Common myeloid progenitor, CD34-positive (primary cell): ENCODE data around the gene PRKCH.

Source experiments
- CTCF ChIA-PET: fragments of 350-600 bp; sonication (Branson Sonifier 250); formaldehyde crosslinking; loops from one replicate; lab custom pipeline; 2021; ENCODE audit warnings: antibody characterized with exemption; lab: Charles Lee
- POLR2A ChIA-PET: fragments of 350-600 bp; sonication (Branson Sonifier 250); formaldehyde crosslinking; loops from one replicate; lab custom pipeline; 2021; ENCODE audit warnings: antibody characterized with exemption; lab: Charles Lee
- DNase-seq, 3 donors: peaks; one replicate each; pipeline versions ENCODE4 v3.0.0 to v3.0.0-alpha.2; 2013
- H3K27ac ChIP-seq, 2 experiments: 1 replicate in 1 of 2; 2 replicates in 1 of 2; pipeline ENCODE4 v1.7.0; 2013; ENCODE audit warnings: inconsistent platforms in 2 of 2, low read length in 2 of 2, mild to moderate bottlenecking in 2 of 2, low read depth in 1 of 2, moderate library complexity in 1 of 2; ENCODE audit not compliant: severe bottlenecking in 2 of 2, insufficient read depth in 1 of 2, poor library complexity in 1 of 2
- H3K27me3 ChIP-seq, 5 experiments: replicated peaks in 2 of 5; 1 replicate in 3 of 5; 2 replicates in 2 of 5; pipeline versions ENCODE4 v1.6.1 to v1.7.0; 2013; ENCODE audit warnings: low read length in 4 of 5, mild to moderate bottlenecking in 2 of 5, moderate library complexity in 2 of 5, inconsistent platforms in 1 of 5; ENCODE audit not compliant: insufficient read depth in 5 of 5, control insufficient read depth in 4 of 5
- H3K36me3 ChIP-seq, 4 experiments: 1 replicate in 2 of 4; 2 replicates in 2 of 4; pipeline versions ENCODE4 v1.6.1 to v1.7.0; 2013; ENCODE audit warnings: low read length in 3 of 4, control low read depth in 1 of 4, mild to moderate bottlenecking in 1 of 4; ENCODE audit not compliant: control insufficient read depth in 4 of 4, insufficient read depth in 4 of 4
- H3K4me1 ChIP-seq, 4 experiments: 1 replicate in 3 of 4; 2 replicates in 1 of 4; pipeline versions ENCODE4 v1.6.1 to v1.7.1; 2013; ENCODE audit warnings: low read length in 3 of 4, mild to moderate bottlenecking in 3 of 4, control low read depth in 1 of 4, inconsistent platforms in 1 of 4, moderate library complexity in 1 of 4; ENCODE audit not compliant: control insufficient read depth in 4 of 4, insufficient read depth in 4 of 4; ENCODE audit errors: control extremely low read depth in 1 of 4
- H3K4me3 ChIP-seq, 7 experiments: 1 replicate in 4 of 7; 2 replicates in 3 of 7; pipeline versions ENCODE4 v1.5.1 to v1.7.0; 2013; ENCODE audit warnings: mild to moderate bottlenecking in 7 of 7, low read length in 6 of 7, moderate library complexity in 6 of 7, inconsistent platforms in 2 of 7, low read depth in 2 of 7, control low read depth in 1 of 7; ENCODE audit not compliant: insufficient read depth in 4 of 7, control insufficient read depth in 1 of 7; ENCODE audit errors: extremely low read depth in 1 of 7
- H3K9me3 ChIP-seq, 5 experiments: 1 replicate in 4 of 5; 2 replicates in 1 of 5; pipeline versions ENCODE4 v1.6.1 to v1.7.1; 2013; ENCODE audit warnings: low read length in 4 of 5, mild to moderate bottlenecking in 2 of 5, inconsistent platforms in 1 of 5, low read depth in 1 of 5, moderate library complexity in 1 of 5; ENCODE audit not compliant: control insufficient read depth in 4 of 5, insufficient read depth in 2 of 5; ENCODE audit errors: control extremely low read depth in 1 of 5
- WGBS: methylation state at CpG from one replicate; pipeline ENCODE4 v1.1.5; 2013; ENCODE audit not compliant: insufficient coverage; 5-methylcytosine and 5-hydroxymethylcytosine counted together

PRKCH gene

DNA sequence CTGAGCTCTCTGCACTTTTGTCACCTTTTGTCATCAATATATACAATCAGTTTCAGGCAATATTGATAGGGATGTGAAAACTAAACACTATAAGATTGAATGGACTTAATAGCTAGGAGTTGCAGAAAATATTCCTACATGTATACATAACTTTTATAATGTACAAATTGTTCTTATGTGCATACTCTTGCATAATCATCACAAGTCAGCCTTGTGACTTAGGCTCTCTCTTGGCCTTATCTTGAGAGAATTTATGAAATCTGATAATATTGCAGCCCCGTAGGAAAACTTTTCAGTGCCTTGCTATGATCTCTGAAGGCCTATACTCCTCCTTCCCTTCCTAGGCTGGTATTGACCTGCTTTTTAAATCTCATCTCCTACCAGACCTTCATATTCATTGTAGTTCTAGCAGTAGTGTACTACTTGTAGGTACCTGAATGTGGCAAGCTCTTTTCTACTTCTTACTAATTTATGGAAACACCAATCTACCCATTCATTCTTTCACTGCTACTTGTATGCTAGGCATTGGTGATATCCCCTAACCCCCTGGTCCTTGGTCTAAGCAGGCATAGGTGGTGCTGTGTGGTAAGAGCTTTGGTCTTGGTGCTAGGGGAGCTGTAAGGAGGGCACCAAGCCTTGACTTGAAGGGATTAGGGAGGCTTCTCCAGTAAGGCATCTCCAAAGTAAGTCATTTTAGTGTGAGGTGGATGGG is 100.0 kb downstream of the PRKCH start:
- CTCF ChIA-PET, result interaction anchor here (0.7 to 1.6 kb wide), 7 partner anchors 11 to 124 kb away, joined by 3 to 6 read pairs (median 4); no protein-coding TSS in a partner anchor
- H3K9me3 ChIP-seq, result peaks cover 0 to 6% (median 5%) of the 10 kb centered on the region in 5 experiments
- no peaks in the 10 kb centered on the region for H3K27me3 ChIP-seq
- POLR2A ChIA-PET, result no interaction called here
- peaks cover 0 to 2% (median 0%) of the 10 kb centered on the region in 4 experiments for H3K36me3 ChIP-seq
- WGBS, result no CpG with 5 or more reads among the region's 1 CpG
- DNase-seq, result no peak
- peaks cover 13 to 55% (median 45%) of the 10 kb centered on the region in 4 experiments for H3K4me1 ChIP-seq
- H3K27ac ChIP-seq, result no peak overlapping the region
- no peak overlapping the region for H3K4me3 ChIP-seq

DNA sequence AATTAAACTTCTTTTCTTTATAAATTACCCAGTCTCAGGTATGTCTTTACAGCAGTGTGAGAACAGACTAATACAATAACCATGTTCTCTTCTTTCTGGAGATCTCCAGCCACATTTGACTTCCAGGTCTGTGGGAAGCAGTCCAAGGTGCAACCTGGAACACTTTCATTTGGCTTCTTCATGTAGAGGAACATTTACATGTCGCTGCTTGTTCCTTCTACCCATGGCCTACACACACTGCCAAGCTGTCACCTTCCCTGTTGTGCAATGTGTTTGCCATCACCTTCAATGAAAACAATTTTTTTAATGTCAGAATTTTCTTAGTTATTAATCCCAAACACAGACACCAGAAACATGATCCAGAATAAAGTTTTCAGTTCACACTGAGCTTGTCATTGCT is 104.7 kb downstream of the PRKCH start:
- no peak for DNase-seq
- peaks cover 1 to 6% (median 5%) of the 10 kb centered on the region in 5 experiments for H3K9me3 ChIP-seq
- no peaks in the 10 kb centered on the region for H3K27me3 ChIP-seq
- no peak overlapping the region for H3K27ac ChIP-seq
- ChIA-PET CTCF (interaction anchor here (0.9 to 2.1 kb wide), 4 partner anchors 9 to 130 kb away, joined by 3 to 6 read pairs (median 4); no protein-coding TSS in a partner anchor), POLR2A (no interaction called here)
- peaks cover 0 to 8% (median 3%) of the 10 kb centered on the region in 4 experiments for H3K4me1 ChIP-seq
- H3K36me3 ChIP-seq, result peaks cover 0 to 2% (median 0%) of the 10 kb centered on the region in 4 experiments
- H3K4me3 ChIP-seq, result no peak overlapping the region
- 100% methylated on average over 1 of the region's 1 CpG for WGBS

- no peak overlapping the region for H3K4me3 ChIP-seq
- ChIA-PET POLR2A (interaction anchor here (0.6 kb wide), 1 partner anchor 8 kb away, joined by 3 read pairs; no protein-coding TSS in a partner anchor), CTCF (interaction anchor here (1.0 to 1.5 kb wide), 4 partner anchors 10 to 45 kb away, joined by 3 to 4 read pairs (median 3); no protein-coding TSS in a partner anchor)
- DNase-seq, result no peak
- WGBS, result 100% methylated on average over 2 of the region's 2 CpGs
- H3K27ac ChIP-seq, result no peak overlapping the region
- no peaks in the 10 kb centered on the region for H3K27me3 ChIP-seq
- peaks cover 3 to 9% (median 9%) of the 10 kb centered on the region in 4 experiments for H3K4me1 ChIP-seq
- H3K36me3 ChIP-seq, result peaks cover 0 to 2% (median 0%) of the 10 kb centered on the region in 4 experiments
- H3K9me3 ChIP-seq, result peaks cover 1 to 6% (median 5%) of the 10 kb centered on the region in 5 experiments
These were observed 106.9 kb downstream of the PRKCH start for GRCh38 chr14:61428261-61428660.

DNA sequence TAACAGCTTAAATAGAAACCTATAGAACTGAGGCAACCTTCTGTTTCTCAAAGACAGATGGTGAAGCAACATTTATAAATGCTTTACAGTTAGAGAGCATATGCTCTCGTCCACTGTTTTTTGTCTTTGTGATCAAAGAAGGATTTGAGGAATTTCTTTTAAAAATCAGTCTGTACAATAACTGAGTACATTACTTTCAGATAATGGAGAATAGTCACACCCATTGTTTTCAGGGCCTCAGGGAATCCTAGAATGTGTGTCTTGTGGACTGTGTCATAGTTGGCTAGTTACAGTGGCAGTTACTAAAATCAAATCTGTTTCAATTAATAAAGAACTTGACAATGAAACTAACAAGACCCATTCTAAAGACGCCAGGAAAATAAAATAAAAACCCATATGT is 107.9 kb downstream of the PRKCH start:
- no peak overlapping the region for H3K4me3 ChIP-seq
- H3K27me3 ChIP-seq, result no peaks in the 10 kb centered on the region
- DNase-seq, result no peak
- POLR2A ChIA-PET, result no interaction called here
- peaks cover 6 to 16% (median 12%) of the 10 kb centered on the region in 4 experiments for H3K4me1 ChIP-seq
- peaks cover 0 to 2% (median 0%) of the 10 kb centered on the region in 4 experiments for H3K36me3 ChIP-seq
- WGBS, result no CpG with 5 or more reads among the region's 2 CpGs
- H3K9me3 ChIP-seq, result peaks cover 1 to 6% (median 5%) of the 10 kb centered on the region in 5 experiments
- H3K27ac ChIP-seq, result no peak overlapping the region
- CTCF ChIA-PET, result interaction anchor here (0.7 to 1.0 kb wide), 2 partner anchors 34 to 302 kb away, joined by 3 to 4 read pairs; no protein-coding TSS in a partner anchor

DNA sequence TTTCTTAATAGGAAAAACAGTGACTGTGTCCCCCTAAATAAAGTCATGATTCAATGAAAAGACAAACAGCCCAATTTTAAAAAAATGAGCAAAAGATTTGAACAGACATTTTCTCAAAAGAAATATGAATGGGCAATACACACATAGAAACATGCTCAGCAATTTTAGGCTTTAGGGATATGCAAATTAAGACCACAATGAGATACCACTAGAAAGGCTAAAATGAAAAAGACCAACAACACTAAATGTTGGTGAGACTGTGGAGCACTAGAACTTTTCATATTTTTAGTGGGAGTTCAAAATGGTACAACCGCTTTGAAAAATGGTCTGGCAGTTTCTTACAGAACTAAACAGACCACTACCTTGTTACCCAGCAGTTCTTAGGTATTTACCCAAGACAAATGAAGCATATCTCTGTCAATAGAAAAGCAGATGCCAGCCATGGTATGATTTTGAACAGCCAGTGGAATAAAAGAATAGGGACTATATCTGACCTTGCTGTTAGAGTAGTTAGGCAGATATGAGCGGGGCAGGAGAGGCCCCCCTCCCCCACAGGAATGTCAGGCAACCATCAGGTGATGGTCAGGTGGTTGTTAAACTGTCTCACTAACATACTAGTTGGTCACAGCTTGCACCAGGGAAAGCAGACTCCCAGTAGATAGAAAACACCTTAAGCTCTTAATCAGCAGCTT is 108.8 kb downstream of the PRKCH start:
- H3K27ac ChIP-seq, result no peak overlapping the region
- ChIA-PET CTCF (interaction anchor here (1.0 kb wide), 1 partner anchor 9 kb away, joined by 3 read pairs; no protein-coding TSS in a partner anchor), POLR2A (no interaction called here)
- peaks cover 6 to 16% (median 12%) of the 10 kb centered on the region in 4 experiments for H3K4me1 ChIP-seq
- no peak overlapping the region for H3K4me3 ChIP-seq
- 100% methylated on average over 1 of the region's 2 CpGs for WGBS
- peaks cover 0 to 2% (median 0%) of the 10 kb centered on the region in 5 experiments for H3K9me3 ChIP-seq
- H3K36me3 ChIP-seq, result no peaks in the 10 kb centered on the region
- DNase-seq, result no peak
- no peaks in the 10 kb centered on the region for H3K27me3 ChIP-seq

GRCh38 chr14:61433169-61433568 is 111.8 kb downstream of the PRKCH start:
- DNase-seq, result peak in 2 of 3 donors; percentile 62 to 77
- Histone ChIP-seq H3K27me3 (no peaks in the 10 kb centered on the region), H3K9me3 (peaks cover 0 to 1% (median 0%) of the 10 kb centered on the region in 5 experiments), H3K36me3 (no peaks in the 10 kb centered on the region), H3K4me3 (no peak overlapping the region), H3K27ac (no peak overlapping the region), H3K4me1 (peaks cover 6 to 24% (median 18%) of the 10 kb centered on the region in 4 experiments)
- ChIA-PET CTCF (interaction anchor here (0.7 to 1.0 kb wide), 4 partner anchors 16 to 152 kb away, joined by 3 to 5 read pairs (median 4); partner anchors contain the start of gene TMEM30B), POLR2A (interaction anchor here (0.6 kb wide), 1 partner anchor 76 kb away, joined by 4 read pairs; no protein-coding TSS in a partner anchor)
- WGBS, result no CpG with 5 or more reads among the region's 1 CpG
